ENCODE measurements around the gene ARID1B.

GRCh38 chr6:157121897-157122296 is 344.7 kb downstream of the ARID1B start:
- TF ChIP-seq SIN3B (IDR thresholded peaks at IDR 0.05; ENCODE audit: low read length) = no peak
- TF ChIP-seq NCOA1 (CRISPR knock-in tag; IDR thresholded peaks at IDR 0.05) = no peak
- no peak for TF ChIP-seq YY1 (IDR thresholded peaks at IDR 0.05; ENCODE audit: insufficient read depth, insufficient replicate concordance, low read depth, low read length)
- no peak for TF ChIP-seq KDM1A (CRISPR knock-in tag; IDR thresholded peaks at IDR 0.05)
- no peak for TF ChIP-seq RXRA (CRISPR knock-in tag; IDR thresholded peaks at IDR 0.05)
